H1 (cell line): ENCODE data around the gene CCDC152. TPM values are rescaled to one million over a fixed set of nuclear protein-coding genes. Genes with fewer than 3 reads are reported as not detected.

Source experiments
- BACH1 ChIP-seq: IDR thresholded peaks from 2 replicates; pipeline ENCODE4 v1.6.1; 2012; ENCODE audit warnings: low read length, improper control_type of control experiment
- EZH2 ChIP-seq: fragments of 200-600 bp; sonication (generic); IDR thresholded peaks from 2 replicates; pipeline ENCODE4 v1.7.1; 2012; ENCODE audit warnings: low read depth, mild to moderate bottlenecking, moderate library complexity, low read length, inconsistent platforms; ENCODE audit not compliant: severe bottlenecking
- HDAC6 ChIP-seq: IDR thresholded peaks from one replicate; pipeline ENCODE4 v1.7.1; 2012; ENCODE audit warnings: low read depth, mild to moderate bottlenecking, inconsistent platforms, low read length, moderate library complexity
- JUN ChIP-seq: IDR thresholded peaks from 2 replicates; pipeline ENCODE4 v1.6.1; 2011; ENCODE audit warnings: low read depth, mild to moderate bottlenecking, improper control_type of control experiment, low read length
- NANOG ChIP-seq: IDR thresholded peaks from 2 replicates; pipeline ENCODE4 v1.6.1; 2011; ENCODE audit warnings: low read length, low read depth, mild to moderate bottlenecking, inconsistent platforms; ENCODE audit not compliant: insufficient read depth, poor library complexity, severe bottlenecking
- POLR2AphosphoS5 ChIP-seq: IDR thresholded peaks from 2 replicates; pipeline ENCODE4 v1.6.1; 2011; ENCODE audit warnings: low read depth, low read length
- RAD21 ChIP-seq, 2 experiments: IDR thresholded peaks in 1 of 2; conservative IDR thresholded peaks in 1 of 2; 2 replicates each; pipeline ENCODE4 v1.6.1; 2011; ENCODE audit warnings: low read depth in 2 of 2, low read length in 2 of 2, improper control_type of control experiment in 1 of 2, inconsistent platforms in 1 of 2, mild to moderate bottlenecking in 1 of 2, moderate library complexity in 1 of 2
- SAP30 ChIP-seq: fragments of 300-600 bp; sonication (generic); IDR thresholded peaks from 2 replicates; pipeline ENCODE4 v1.7.1; 2012; ENCODE audit warnings: low read length, moderate library complexity, mild to moderate bottlenecking, inconsistent platforms; ENCODE audit not compliant: insufficient read depth, insufficient replicate concordance
- SIRT6 ChIP-seq: IDR thresholded peaks from one replicate; pipeline ENCODE4 v1.7.1; 2012; ENCODE audit warnings: low read length, inconsistent platforms
- polyA plus RNA-seq, 7 experiments: library from polyadenylated mRNA; depleted of rRNA in 3 of 7; stranded (reverse) in 5 of 7; unstranded in 2 of 7; fragments of >200 nt in 5 of 7; fragments of 200-250 nt in 2 of 7; gene quantifications; 1 replicate in 5 of 7; 2 replicates in 1 of 7; 4 replicates in 1 of 7; pipeline versions ENCODE4 v1.2.1 to v1.2.3, GENCODE V29; 2011 to 2013; ENCODE audit warnings: missing spikeins in 2 of 7, mixed read lengths in 2 of 7
- total RNA-seq: library from RNA; stranded (reverse); fragmentation: NEBNext Ultra II Directional; extraction: Animal tissue kit (Norgen Biotek cat#: 25700); gene quantifications from 2 replicates; pipeline ENCODE4 v1.2.1, GENCODE V29; 2021

CCDC152 gene
- total and polyA plus RNA-seq, 2 of the 8 experiments (the other 6 are each of a cell fraction or from before 2014, with no cell fraction given) = 2.6 to 9.5 TPM

DNA sequence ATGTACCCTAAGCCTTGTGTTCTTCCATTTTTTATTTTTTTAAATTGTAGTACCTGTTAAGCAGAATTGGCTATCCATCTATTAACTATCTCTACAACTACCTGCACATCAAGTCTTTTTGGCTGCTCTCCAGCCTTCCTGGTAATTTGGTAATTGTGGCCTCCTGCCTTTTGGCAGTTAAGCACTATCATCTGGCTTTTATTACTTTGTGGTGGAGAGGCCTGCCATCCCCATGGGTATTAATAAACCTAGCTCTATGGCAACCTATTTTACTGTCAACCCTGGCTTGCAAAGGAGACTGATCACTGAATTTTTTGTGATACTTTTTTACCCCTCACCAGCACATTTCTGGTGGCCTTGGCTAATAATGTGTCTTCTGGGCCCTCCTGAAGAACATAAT lies 34.5 kb downstream of the CCDC152 start (continued):
- no peak for TF ChIP-seq SIRT6
- TF ChIP-seq EZH2 = no peak
- no peak for TF ChIP-seq HDAC6
- TF ChIP-seq BACH1 = no peak
- no peak for TF ChIP-seq RAD21 (IDR thresholded peaks at IDR 0.05 in 1 of 2, conservative IDR thresholded peaks at IDR 0.05 in 1 of 2; ENCODE audit: low read depth in 2 of 2, low read length in 2 of 2)
- TF ChIP-seq NANOG = no peak
- TF ChIP-seq SAP30 = no peak
- no peak for TF ChIP-seq POLR2AphosphoS5
- no peak for TF ChIP-seq JUN
